ENCODE results near the gene HSBP1L1. TPM values are rescaled to one million over a fixed set of nuclear protein-coding genes. Genes with fewer than 3 reads are reported as not detected.

Gene HSBP1L1
- total RNA-seq, 1 experiment from 2014 or later, result 1.1 TPM

- ChIA-PET CTCF (no interaction called here), POLR2A (ENCODE audit: low non-redundant PET) (no interaction called here)
- no peak overlapping the region for H3K27ac ChIP-seq (ENCODE audit: low read depth, low read length, poor library complexity, severe bottlenecking)
- H3K9me3 ChIP-seq (ENCODE audit: low read depth, low read length, poor library complexity, severe bottlenecking), result no peaks in the 10 kb centered on the region
- intact Hi-C loops (cut with micrococcal nuclease; ENCODE audit: unreplicated experiment), result no loop called here
- no peak overlapping the region for H3K4me3 ChIP-seq (ENCODE audit: low read depth, low read length, poor library complexity, severe bottlenecking)
- no peak for DNase-seq (ENCODE audit: low spot score)
- TF ChIP-seq EZH2 (IDR thresholded peaks at IDR 0.05; ENCODE audit: borderline replicate concordance, low read depth, low read length, poor library complexity, severe bottlenecking), result no peak
- TF ChIP-seq CTCF (conservative IDR thresholded peaks at IDR 0.05; ENCODE audit: low read depth, low read length), result no peak
- H3K36me3 ChIP-seq (ENCODE audit: insufficient read depth, low read length, poor library complexity, severe bottlenecking), result peaks cover 20% of the 10 kb centered on the region
- H3K4me1 ChIP-seq (ENCODE audit: insufficient read depth, low read length, poor library complexity, severe bottlenecking), result peaks cover 2% of the 10 kb centered on the region
- no peaks in the 10 kb centered on the region for H3K27me3 ChIP-seq (replicated peaks; ENCODE audit: insufficient read depth, low read depth, low read length, poor library complexity)
- BruUV-seq (replicated peaks), result no TSS peak
Measured at GRCh38 chr18:79970419-79971133, 6.1 kb downstream of the HSBP1L1 start.

GRCh38 chr18:79971211-79971952, 6.9 kb downstream of the HSBP1L1 start:
- no peak for TF ChIP-seq CTCF (conservative IDR thresholded peaks at IDR 0.05; ENCODE audit: low read depth, low read length)
- no peak for TF ChIP-seq EZH2 (IDR thresholded peaks at IDR 0.05; ENCODE audit: borderline replicate concordance, low read depth, low read length, poor library complexity, severe bottlenecking)
- DNase-seq (ENCODE audit: low spot score), result no peak
- H3K4me1 ChIP-seq (ENCODE audit: insufficient read depth, low read length, poor library complexity, severe bottlenecking), result no peaks in the 10 kb centered on the region
- CTCF ChIA-PET, result no interaction called here
- no peaks in the 10 kb centered on the region for H3K9me3 ChIP-seq (ENCODE audit: low read depth, low read length, poor library complexity, severe bottlenecking)
- H3K27me3 ChIP-seq (replicated peaks; ENCODE audit: insufficient read depth, low read depth, low read length, poor library complexity), result no peaks in the 10 kb centered on the region
- no peak overlapping the region for H3K4me3 ChIP-seq (ENCODE audit: low read depth, low read length, poor library complexity, severe bottlenecking)
- intact Hi-C loops (cut with micrococcal nuclease; ENCODE audit: unreplicated experiment), result no loop called here
- POLR2A ChIA-PET (ENCODE audit: low non-redundant PET), result no interaction called here
- BruUV-seq (replicated peaks), result TSS peak; percentile 6
- H3K27ac ChIP-seq (ENCODE audit: low read depth, low read length, poor library complexity, severe bottlenecking), result no peak overlapping the region
- H3K36me3 ChIP-seq (ENCODE audit: insufficient read depth, low read length, poor library complexity, severe bottlenecking), result peaks cover 26% of the 10 kb centered on the region

GRCh38 chr18:79971986-79972385, 7.5 kb downstream of the HSBP1L1 start:
- DNase-seq (ENCODE audit: low spot score), result no peak
- no peaks in the 10 kb centered on the region for H3K27me3 ChIP-seq (replicated peaks; ENCODE audit: insufficient read depth, low read depth, low read length, poor library complexity)
- POLR2A ChIA-PET (ENCODE audit: low non-redundant PET), result no interaction called here
- CTCF ChIA-PET, result no interaction called here
- no peak overlapping the region for H3K4me3 ChIP-seq (ENCODE audit: low read depth, low read length, poor library complexity, severe bottlenecking)
- peaks cover 27% of the 10 kb centered on the region for H3K36me3 ChIP-seq (ENCODE audit: insufficient read depth, low read length, poor library complexity, severe bottlenecking)
- TF ChIP-seq EZH2 (IDR thresholded peaks at IDR 0.05; ENCODE audit: borderline replicate concordance, low read depth, low read length, poor library complexity, severe bottlenecking), result no peak
- TF ChIP-seq CTCF (conservative IDR thresholded peaks at IDR 0.05; ENCODE audit: low read depth, low read length), result no peak
- no peaks in the 10 kb centered on the region for H3K4me1 ChIP-seq (ENCODE audit: insufficient read depth, low read length, poor library complexity, severe bottlenecking)
- H3K9me3 ChIP-seq (ENCODE audit: low read depth, low read length, poor library complexity, severe bottlenecking), result no peaks in the 10 kb centered on the region
- no TSS peak for BruUV-seq (replicated peaks)
- no peak overlapping the region for H3K27ac ChIP-seq (ENCODE audit: low read depth, low read length, poor library complexity, severe bottlenecking)
- intact Hi-C loops (cut with micrococcal nuclease; ENCODE audit: unreplicated experiment), result no loop called here

Data from A673 (cell line).